ENCODE data around the gene ADGRL3. TPM values are rescaled to one million over a fixed set of nuclear protein-coding genes. Genes with fewer than 3 reads are reported as not detected.

ADGRL3 gene
- total RNA-seq, 4 donors from 2014 or later, result 2.2 to 10.0 (median 4.6) TPM

DNA sequence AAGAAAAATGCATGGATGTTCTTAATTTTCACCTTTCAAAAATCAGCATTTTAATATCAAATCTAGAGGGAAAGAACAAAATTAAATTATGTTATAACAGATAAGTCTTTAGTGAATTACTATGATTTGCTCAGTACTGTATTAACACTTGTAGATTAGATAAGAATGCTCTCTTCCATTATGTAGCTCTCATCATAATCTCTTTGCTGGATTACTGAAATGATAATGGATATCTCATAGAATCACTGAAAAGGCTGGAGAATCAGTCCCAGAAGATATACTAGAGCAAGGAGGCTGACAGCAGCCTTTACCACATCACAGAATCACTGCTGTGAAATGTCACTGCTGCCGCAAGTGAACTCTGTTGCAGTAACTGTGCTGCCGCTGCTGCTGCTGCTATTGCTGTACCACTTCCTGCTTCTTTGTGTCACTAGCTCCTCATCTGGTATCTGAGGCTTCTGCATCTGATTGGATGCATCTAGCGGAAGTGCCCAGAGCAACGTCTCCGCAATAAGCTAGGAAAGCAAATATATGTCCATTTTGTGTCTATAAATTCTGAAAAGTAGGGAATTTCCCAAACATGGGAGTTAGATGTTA lies 738.2 kb downstream of the ADGRL3 start:
- intact Hi-C loops (cut with DNase I; ENCODE audit: low total_unique reads) (loop anchor here (5.0 kb wide), 1 partner anchor 761 kb away; no protein-coding TSS in a partner anchor), in situ Hi-C loops (cut with MboI; ENCODE audit: low pct_ligation_motif_present in 1 of 4, low pct_unique_long_range_greater_than_20kb in 1 of 4, low sequenced_read_pairs in 3 of 4) (no loop called here)
- Histone ChIP-seq H3K4me3 (no peak overlapping the region), H3K36me3 (no peaks in the 10 kb centered on the region), H3K27me3 (no peaks in the 10 kb centered on the region), H3K9me3 (no peaks in the 10 kb centered on the region), H3K27ac (no peak overlapping the region), H3K4me1 (no peaks in the 10 kb centered on the region)
- 91 to 100% methylated on average over 4 to 5 of the region's 5 CpGs for WGBS, 2 donors (ENCODE audit: low coverage in 1 of 2)
- no peak for DNase-seq
- TF ChIP-seq EP300 (IDR thresholded peaks at IDR 0.05; ENCODE audit: low read depth) (no peak), POLR2AphosphoS5 (IDR thresholded peaks at IDR 0.05) (no peak), POLR2A (IDR thresholded peaks at IDR 0.05) (no peak)
- TF ChIP-seq, protein P1, sequence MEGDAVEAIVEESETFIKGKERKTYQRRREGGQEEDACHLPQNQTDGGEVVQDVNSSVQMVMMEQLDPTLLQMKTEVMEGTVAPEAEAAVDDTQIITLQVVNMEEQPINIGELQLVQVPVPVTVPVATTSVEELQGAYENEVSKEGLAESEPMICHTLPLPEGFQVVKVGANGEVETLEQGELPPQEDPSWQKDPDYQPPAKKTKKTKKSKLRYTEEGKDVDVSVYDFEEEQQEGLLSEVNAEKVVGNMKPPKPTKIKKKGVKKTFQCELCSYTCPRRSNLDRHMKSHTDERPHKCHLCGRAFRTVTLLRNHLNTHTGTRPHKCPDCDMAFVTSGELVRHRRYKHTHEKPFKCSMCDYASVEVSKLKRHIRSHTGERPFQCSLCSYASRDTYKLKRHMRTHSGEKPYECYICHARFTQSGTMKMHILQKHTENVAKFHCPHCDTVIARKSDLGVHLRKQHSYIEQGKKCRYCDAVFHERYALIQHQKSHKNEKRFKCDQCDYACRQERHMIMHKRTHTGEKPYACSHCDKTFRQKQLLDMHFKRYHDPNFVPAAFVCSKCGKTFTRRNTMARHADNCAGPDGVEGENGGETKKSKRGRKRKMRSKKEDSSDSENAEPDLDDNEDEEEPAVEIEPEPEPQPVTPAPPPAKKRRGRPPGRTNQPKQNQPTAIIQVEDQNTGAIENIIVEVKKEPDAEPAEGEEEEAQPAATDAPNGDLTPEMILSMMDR (IDR thresholded peaks at IDR 0.05), result no peak

DNA sequence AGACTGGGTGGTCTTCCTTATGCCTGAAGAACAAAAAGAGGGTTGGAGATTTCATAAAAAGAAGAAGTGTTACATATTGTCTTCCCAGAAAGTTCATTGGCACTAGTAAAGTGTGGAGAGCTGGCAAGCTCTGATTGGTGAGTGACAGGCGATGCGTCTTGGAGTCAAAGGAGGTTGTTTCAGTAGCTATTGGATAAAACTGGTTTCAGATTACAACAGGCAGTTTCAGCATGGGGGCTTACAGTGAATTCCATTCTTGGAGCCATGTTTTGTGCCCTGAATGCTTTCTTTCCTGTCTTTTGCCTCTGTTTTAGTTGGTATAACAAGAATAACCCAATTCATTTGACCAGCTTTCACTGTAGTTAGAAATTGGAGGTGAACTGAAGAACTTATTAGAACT lies 750.5 kb downstream of the ADGRL3 start:
- Histone ChIP-seq H3K27me3 (no peaks in the 10 kb centered on the region), H3K9me3 (no peaks in the 10 kb centered on the region), H3K36me3 (no peaks in the 10 kb centered on the region), H3K27ac (no peak overlapping the region), H3K4me3 (no peak overlapping the region), H3K4me1 (no peaks in the 10 kb centered on the region)
- WGBS, 2 donors (ENCODE audit: low coverage in 1 of 2), result 75 to 95% methylated on average over 2 of the region's 2 CpGs
- intact Hi-C loops (cut with DNase I; ENCODE audit: low total_unique reads) (loop anchor here (5.0 kb wide), 1 partner anchor 1518 kb away; no protein-coding TSS in a partner anchor), in situ Hi-C loops (cut with MboI; ENCODE audit: low pct_ligation_motif_present in 1 of 4, low pct_unique_long_range_greater_than_20kb in 1 of 4, low sequenced_read_pairs in 3 of 4) (no loop called here)
- TF ChIP-seq POLR2A (IDR thresholded peaks at IDR 0.05), result no peak
- TF ChIP-seq, protein P1 (IDR thresholded peaks at IDR 0.05), result no peak
- no peak for TF ChIP-seq POLR2AphosphoS5 (IDR thresholded peaks at IDR 0.05)
- no peak for TF ChIP-seq EP300 (IDR thresholded peaks at IDR 0.05; ENCODE audit: low read depth)
- DNase-seq, result no peak

DNA sequence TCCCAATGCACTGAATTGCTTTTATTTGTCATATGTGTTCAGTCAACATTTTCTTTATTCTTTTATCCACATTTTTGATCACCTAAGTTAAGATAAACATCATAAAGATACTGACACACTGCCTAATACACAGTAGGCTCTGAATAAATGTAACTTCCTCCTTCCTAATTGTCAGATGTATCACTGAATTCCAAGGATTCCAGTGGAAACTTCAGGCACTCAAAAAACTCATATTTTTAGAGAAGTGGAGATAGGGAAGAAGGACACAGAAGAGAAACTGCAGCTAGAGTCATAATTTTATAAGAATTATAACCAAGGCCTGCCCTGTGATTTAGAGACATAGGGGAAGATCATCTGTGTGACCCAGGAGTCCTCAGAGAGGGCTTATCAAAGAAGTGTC lies 753.3 kb downstream of the ADGRL3 start:
- no peak for TF ChIP-seq EP300 (IDR thresholded peaks at IDR 0.05; ENCODE audit: low read depth)
- TF ChIP-seq, protein P1 (IDR thresholded peaks at IDR 0.05), result no peak
- TF ChIP-seq POLR2AphosphoS5 (IDR thresholded peaks at IDR 0.05), result no peak
- no peak for TF ChIP-seq POLR2A (IDR thresholded peaks at IDR 0.05)
- H3K4me3 ChIP-seq, result no peak overlapping the region
- no peak for DNase-seq
- no peak overlapping the region for H3K27ac ChIP-seq
- H3K9me3 ChIP-seq, result no peaks in the 10 kb centered on the region
- H3K36me3 ChIP-seq, result no peaks in the 10 kb centered on the region
- H3K4me1 ChIP-seq, result no peaks in the 10 kb centered on the region
- H3K27me3 ChIP-seq, result no peaks in the 10 kb centered on the region
- intact Hi-C loops (cut with DNase I; ENCODE audit: low total_unique reads) (loop anchor here (5.0 kb wide), 1 partner anchor 1521 kb away; no protein-coding TSS in a partner anchor), in situ Hi-C loops (cut with MboI; ENCODE audit: low pct_ligation_motif_present in 1 of 4, low pct_unique_long_range_greater_than_20kb in 1 of 4, low sequenced_read_pairs in 3 of 4) (no loop called here)

DNA sequence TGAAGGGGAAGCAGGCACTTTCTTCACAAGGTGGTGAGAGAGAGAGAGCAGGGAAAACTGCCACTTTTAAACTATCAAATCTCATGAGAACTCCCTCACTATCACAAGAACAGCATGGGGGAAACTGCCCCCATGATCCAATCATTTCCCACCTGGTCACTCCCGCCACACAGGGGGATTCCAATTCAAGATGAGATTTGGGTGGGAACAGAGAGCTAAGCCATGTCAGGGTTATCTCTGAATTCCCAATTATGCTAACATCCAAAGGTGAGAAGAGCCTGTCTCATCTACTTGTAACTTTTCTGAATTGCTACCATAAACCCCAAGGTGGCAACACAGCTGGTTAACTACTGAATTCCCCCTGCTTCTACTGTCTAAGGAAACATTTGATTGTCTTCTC lies 758.5 kb downstream of the ADGRL3 start:
- in situ Hi-C loops (cut with MboI; ENCODE audit: low pct_ligation_motif_present in 1 of 4, low pct_unique_long_range_greater_than_20kb in 1 of 4, low sequenced_read_pairs in 3 of 4), result no loop called here
- no peaks in the 10 kb centered on the region for H3K36me3 ChIP-seq
- H3K9me3 ChIP-seq, result no peaks in the 10 kb centered on the region
- no peak overlapping the region for H3K27ac ChIP-seq
- H3K27me3 ChIP-seq, result no peaks in the 10 kb centered on the region
- intact Hi-C loops (cut with DNase I; ENCODE audit: low total_unique reads), result no loop called here
- H3K4me1 ChIP-seq, result no peaks in the 10 kb centered on the region
- 79% methylated on average over 1 of the region's 1 CpG; no CpG with 5 or more reads in 1 of the 2 donors for WGBS, 2 donors (ENCODE audit: low coverage in 1 of 2)
- no peak overlapping the region for H3K4me3 ChIP-seq
- TF ChIP-seq EP300 (IDR thresholded peaks at IDR 0.05; ENCODE audit: low read depth) (no peak), POLR2A (IDR thresholded peaks at IDR 0.05) (no peak), POLR2AphosphoS5 (IDR thresholded peaks at IDR 0.05) (no peak)
- TF ChIP-seq, protein P1 (IDR thresholded peaks at IDR 0.05), result no peak
- no peak for DNase-seq

Data from transverse colon (tissue), 4 donors.